Loucy (cell line): ENCODE measurements around the gene SELENOH.

Source experiments
- H2AFZ ChIP-seq: fragments of 200-600 bp; sonication (generic); 2 replicates; pipeline ENCODE4 v1.6.0; 2016; ENCODE audit warnings: antibody characterized with exemption, mild to moderate bottlenecking, low read length, moderate library complexity
- H3F3A ChIP-seq: fragments of 200-600 bp; 2 replicates; pipeline ENCODE4 v1.6.0; 2016; ENCODE audit warnings: antibody characterized with exemption, low read depth, mild to moderate bottlenecking
- H3K27me3 ChIP-seq: fragments of 200-600 bp; sonication (generic); 2 replicates; pipeline ENCODE4 v1.6.1; 2014; ENCODE audit warnings: low read length, mild to moderate bottlenecking; ENCODE audit not compliant: insufficient read depth, poor library complexity, severe bottlenecking
- H3K36me3 ChIP-seq: fragments of 200-600 bp; sonication (generic); 2 replicates; pipeline ENCODE4 v1.6.1; 2016; ENCODE audit warnings: low read length; ENCODE audit not compliant: insufficient read depth
- H3K4me1 ChIP-seq: fragments of 200-600 bp; sonication (generic); 2 replicates; pipeline ENCODE4 v1.5.1; 2014; ENCODE audit warnings: low read length, mild to moderate bottlenecking; ENCODE audit not compliant: insufficient read depth, poor library complexity, severe bottlenecking
- H3K4me2 ChIP-seq: fragments of 200-600 bp; sonication (generic); 2 replicates; pipeline ENCODE4 v1.6.0; 2014; ENCODE audit warnings: antibody characterized with exemption, low read length, low read depth, mild to moderate bottlenecking; ENCODE audit not compliant: poor library complexity, severe bottlenecking
- H3K4me3 ChIP-seq: fragments of 200-600 bp; sonication (generic); 2 replicates; pipeline ENCODE4 v1.5.1; 2014; ENCODE audit warnings: low read length, mild to moderate bottlenecking, mixed read lengths; ENCODE audit not compliant: poor library complexity, severe bottlenecking
- H3K79me2 ChIP-seq: fragments of 200-600 bp; sonication (generic); 2 replicates; pipeline ENCODE4 v1.6.1; 2014; ENCODE audit warnings: low read length; ENCODE audit not compliant: insufficient read depth
- H3K9ac ChIP-seq: fragments of 200-600 bp; sonication (generic); 2 replicates; pipeline ENCODE4 v1.6.0; 2014; ENCODE audit warnings: mild to moderate bottlenecking, low read depth, low read length, moderate library complexity; ENCODE audit not compliant: poor library complexity, severe bottlenecking
- H3K9me2 ChIP-seq: fragments of 200-600 bp; sonication (generic); replicated peaks from 2 replicates; pipeline ENCODE4 v1.6.1; 2016; ENCODE audit warnings: low read depth, low read length, mixed read lengths
- H3K9me3 ChIP-seq: fragments of 200-600 bp; sonication (generic); 2 replicates; pipeline ENCODE4 v1.6.1; 2014; ENCODE audit warnings: mild to moderate bottlenecking, antibody characterized with exemption, low read length, low read depth; ENCODE audit not compliant: insufficient read depth
- H4K20me1 ChIP-seq: fragments of 200-600 bp; sonication (generic); 2 replicates; pipeline ENCODE4 v1.6.0; 2014; ENCODE audit warnings: antibody characterized with exemption, low read length, mild to moderate bottlenecking; ENCODE audit not compliant: insufficient read depth, poor library complexity, severe bottlenecking
- EZH2phosphoT487 ChIP-seq: fragments of 200-600 bp; IDR thresholded peaks from 2 replicates; pipeline ENCODE4 v1.6.1; 2018; ENCODE audit warnings: antibody characterized with exemption, mild to moderate bottlenecking, moderate library complexity, borderline replicate concordance
- TF ChIP-seq, protein P1 (sequence below): fragments of 200-600 bp; sonication (generic); conservative IDR thresholded peaks from 2 replicates; pipeline ENCODE4 v1.5.1; 2014; ENCODE audit warnings: mild to moderate bottlenecking, antibody characterized with exemption, low read length

SELENOH gene

DNA sequence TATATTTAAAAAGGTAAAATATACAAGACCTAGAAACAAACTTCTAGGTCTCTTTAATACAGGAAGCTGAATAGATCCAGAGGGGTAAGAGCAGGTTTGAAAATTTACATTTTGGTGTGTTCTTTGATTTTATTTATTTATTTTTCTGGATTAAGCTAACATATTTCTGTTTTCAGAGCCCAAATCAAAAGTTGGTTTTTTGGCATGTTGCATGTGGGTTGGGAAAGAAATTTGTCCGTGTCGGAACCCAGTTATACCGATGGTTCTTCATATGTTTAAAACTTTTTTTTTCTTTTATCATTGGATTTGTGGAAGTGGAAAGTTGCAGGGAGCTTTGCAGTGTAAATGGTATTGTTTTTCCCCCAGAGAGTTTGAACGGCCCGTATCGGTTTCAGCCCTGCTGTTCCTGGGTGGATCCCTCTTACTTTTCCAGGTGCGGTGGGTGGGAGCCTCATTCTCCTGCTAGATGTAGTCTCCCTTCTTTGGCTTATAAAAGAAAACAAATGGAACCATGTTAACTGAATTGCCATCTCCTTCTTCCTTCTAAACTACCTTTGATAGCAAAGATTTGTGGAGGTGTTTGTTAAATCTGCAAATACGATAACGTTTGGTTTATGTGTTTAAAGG lies 21.1 kb downstream of the SELENOH start:
- Histone ChIP-seq H3K4me3 (peak overlapping the region; percentile 58), H3K9me2 (no peaks in the 10 kb centered on the region), H3F3A (no peaks in the 10 kb centered on the region), H3K9me3 (no peaks in the 10 kb centered on the region), H3K27me3 (no peaks in the 10 kb centered on the region), H3K9ac (peak overlapping the region; percentile 53), H2AFZ (no peak overlapping the region; the same call in 1 of the 2 replicates), H3K79me2 (no peaks in the 10 kb centered on the region; the same call in none of the 2 replicates), H4K20me1 (no peaks in the 10 kb centered on the region), H3K36me3 (no peaks in the 10 kb centered on the region), H3K4me2 (peak overlapping the region; percentile 59), H3K4me1 (peaks cover 9% of the 10 kb centered on the region)
- TF ChIP-seq, protein P1, sequence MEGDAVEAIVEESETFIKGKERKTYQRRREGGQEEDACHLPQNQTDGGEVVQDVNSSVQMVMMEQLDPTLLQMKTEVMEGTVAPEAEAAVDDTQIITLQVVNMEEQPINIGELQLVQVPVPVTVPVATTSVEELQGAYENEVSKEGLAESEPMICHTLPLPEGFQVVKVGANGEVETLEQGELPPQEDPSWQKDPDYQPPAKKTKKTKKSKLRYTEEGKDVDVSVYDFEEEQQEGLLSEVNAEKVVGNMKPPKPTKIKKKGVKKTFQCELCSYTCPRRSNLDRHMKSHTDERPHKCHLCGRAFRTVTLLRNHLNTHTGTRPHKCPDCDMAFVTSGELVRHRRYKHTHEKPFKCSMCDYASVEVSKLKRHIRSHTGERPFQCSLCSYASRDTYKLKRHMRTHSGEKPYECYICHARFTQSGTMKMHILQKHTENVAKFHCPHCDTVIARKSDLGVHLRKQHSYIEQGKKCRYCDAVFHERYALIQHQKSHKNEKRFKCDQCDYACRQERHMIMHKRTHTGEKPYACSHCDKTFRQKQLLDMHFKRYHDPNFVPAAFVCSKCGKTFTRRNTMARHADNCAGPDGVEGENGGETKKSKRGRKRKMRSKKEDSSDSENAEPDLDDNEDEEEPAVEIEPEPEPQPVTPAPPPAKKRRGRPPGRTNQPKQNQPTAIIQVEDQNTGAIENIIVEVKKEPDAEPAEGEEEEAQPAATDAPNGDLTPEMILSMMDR, result no peak
- TF ChIP-seq EZH2phosphoT487, result no peak

DNA sequence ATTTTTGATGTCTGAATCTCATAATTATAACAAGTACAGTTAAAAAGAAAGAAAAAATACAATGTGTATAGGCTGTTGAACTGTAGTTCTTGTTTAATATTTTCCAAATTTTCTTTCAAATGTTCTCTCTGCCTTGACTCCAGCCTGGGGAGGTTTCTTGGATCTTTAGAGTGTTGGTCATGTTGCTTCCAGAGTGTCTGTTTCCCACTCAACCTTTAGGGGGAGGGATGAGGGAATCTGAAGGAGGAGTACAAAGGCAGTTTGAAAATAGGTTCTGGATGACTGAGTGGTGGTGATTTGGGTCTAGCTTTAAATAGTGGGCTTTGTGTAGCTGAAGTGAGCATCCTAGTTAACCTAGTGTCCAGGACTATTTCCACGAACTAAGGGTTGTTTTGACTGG lies 22.3 kb downstream of the SELENOH start:
- H3K4me2 ChIP-seq, result peak overlapping the region; percentile 59
- no peak for TF ChIP-seq EZH2phosphoT487
- TF ChIP-seq, protein P1, result no peak
- no peaks in the 10 kb centered on the region for H3F3A ChIP-seq
- peak overlapping the region; percentile 17 for H3K9ac ChIP-seq
- no peaks in the 10 kb centered on the region for H3K36me3 ChIP-seq
- no peaks in the 10 kb centered on the region; the same call in none of the 2 replicates for H3K79me2 ChIP-seq
- no peak overlapping the region for H2AFZ ChIP-seq
- H4K20me1 ChIP-seq, result no peaks in the 10 kb centered on the region
- H3K27me3 ChIP-seq, result no peaks in the 10 kb centered on the region
- no peaks in the 10 kb centered on the region for H3K9me2 ChIP-seq
- H3K4me1 ChIP-seq, result peaks cover 9% of the 10 kb centered on the region
- H3K9me3 ChIP-seq, result no peaks in the 10 kb centered on the region
- H3K4me3 ChIP-seq, result peak overlapping the region; percentile 58

DNA sequence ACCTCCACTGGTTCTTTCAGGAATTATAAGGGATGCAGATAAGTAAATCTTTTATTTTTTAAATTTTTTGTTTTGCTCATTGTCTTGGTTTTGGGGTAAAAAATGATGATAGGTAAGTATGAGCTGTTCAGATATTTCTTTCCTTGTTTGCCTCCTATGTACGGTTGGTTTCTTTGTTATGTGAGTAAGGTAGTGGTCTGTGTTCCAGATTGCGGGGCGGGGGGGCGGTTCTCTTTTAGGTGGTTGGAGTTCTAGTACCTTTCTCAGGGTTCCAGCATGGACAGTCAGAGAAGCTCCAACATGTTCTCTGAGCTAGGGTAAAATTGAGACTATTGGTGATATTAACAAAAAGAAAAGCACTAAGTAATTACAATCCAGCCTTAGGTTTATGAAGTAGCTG lies 22.7 kb downstream of the SELENOH start:
- no peaks in the 10 kb centered on the region for H3K27me3 ChIP-seq
- no peaks in the 10 kb centered on the region for H3F3A ChIP-seq
- no peaks in the 10 kb centered on the region for H4K20me1 ChIP-seq
- no peak overlapping the region for H2AFZ ChIP-seq
- H3K9me2 ChIP-seq, result no peaks in the 10 kb centered on the region
- H3K36me3 ChIP-seq, result no peaks in the 10 kb centered on the region
- H3K9me3 ChIP-seq, result no peaks in the 10 kb centered on the region
- no peaks in the 10 kb centered on the region; the same call in none of the 2 replicates for H3K79me2 ChIP-seq
- peaks cover 9% of the 10 kb centered on the region for H3K4me1 ChIP-seq
- peak overlapping the region; percentile 58 for H3K4me3 ChIP-seq
- TF ChIP-seq EZH2phosphoT487, result no peak
- TF ChIP-seq, protein P1, result no peak
- peak overlapping the region; percentile 17 for H3K9ac ChIP-seq
- H3K4me2 ChIP-seq, result peak overlapping the region; percentile 59
